IMR-90 (cell line): ENCODE data around the gene KCNA10. TPM values are rescaled to one million over a fixed set of nuclear protein-coding genes. Genes with fewer than 3 reads are reported as not detected.

Source experiments
- polyA plus RNA-seq, 3 experiments: library from polyadenylated mRNA; depleted of rRNA; stranded (reverse); fragments of >200 nt; gene quantifications; 2 replicates each; pipeline ENCODE4 v1.2.3, GENCODE V29; 2012; ENCODE audit warnings: low replicate concordance in 1 of 3
- total RNA-seq: library from RNA; depleted of rRNA; stranded (reverse); fragments of >200 nt; gene quantifications from 2 replicates; pipeline ENCODE4 v1.2.3, GENCODE V29; 2012; rRNA removed

The KCNA10 gene
- total and polyA plus RNA-seq, 2 of the 4 experiments (the other 2 are of a cell fraction): not detected

Other genes with a start within 250 kb of the KCNA10 start
- gene RBM15, start 179.8 kb downstream of the KCNA10 start, total RNA-seq: 31.7 and 32.2 TPM in 2 replicates
- gene RBM15, start 179.8 kb downstream of the KCNA10 start, polyA plus RNA-seq (2012; rRNA removed): 6.2 and 6.3 TPM in 2 replicates
- gene SLC16A4, start 128.1 kb downstream of the KCNA10 start, total RNA-seq: 65.2 and 73.0 TPM in 2 replicates
- 20.8 and 27.7 TPM in 2 replicates for gene SLC16A4, start 128.1 kb downstream of the KCNA10 start, polyA plus RNA-seq (2012; rRNA removed)
- gene LAMTOR5, start 111.5 kb downstream of the KCNA10 start, total RNA-seq: 159 and 177 TPM in 2 replicates
- gene LAMTOR5, start 111.5 kb downstream of the KCNA10 start, polyA plus RNA-seq (2012; rRNA removed): 320 and 369 TPM in 2 replicates
- gene PROK1, start 68.0 kb downstream of the KCNA10 start, total RNA-seq: not detected in 2 replicates
- not detected in 2 replicates for gene PROK1, start 68.0 kb downstream of the KCNA10 start, polyA plus RNA-seq (2012; rRNA removed)
- under 0.01 TPM in 1 of 2 replicates, not detected in the other for gene KCNA2, start 87.2 kb upstream of the KCNA10 start, total RNA-seq
- not detected in 2 replicates for gene KCNA2, start 87.2 kb upstream of the KCNA10 start, polyA plus RNA-seq (2012; rRNA removed)
- under 0.01 TPM in 2 replicates for gene KCNA3, start 155.8 kb upstream of the KCNA10 start, total RNA-seq
- 0.09 TPM in 1 of 2 replicates, not detected in the other for gene KCNA3, start 155.8 kb upstream of the KCNA10 start, polyA plus RNA-seq (2012; rRNA removed)